Vagina (tissue), 2 donors: ENCODE data around the gene PPP1R3F.

Experiments used
- POLR2A ChIP-seq, 2 donors: fragments of 450-650 bp; IDR thresholded peaks; one replicate each; pipeline ENCODE4 v1.6.1; 2017; ENCODE audit warnings: antibody characterized with exemption in 2 of 2, mild to moderate bottlenecking in 2 of 2, moderate library complexity in 2 of 2
- TF ChIP-seq, protein P1 (sequence below), 3 experiments: fragments of 450-650 bp in 2 of 3; fragments of 200-600 bp in 1 of 3; sonication (generic) in 1 of 3; IDR thresholded peaks; one replicate each; pipeline ENCODE4 v1.5.1; 2017 to 2019; ENCODE audit warnings: antibody characterized with exemption in 3 of 3, mild to moderate bottlenecking in 2 of 3, moderate library complexity in 2 of 3

DNA sequence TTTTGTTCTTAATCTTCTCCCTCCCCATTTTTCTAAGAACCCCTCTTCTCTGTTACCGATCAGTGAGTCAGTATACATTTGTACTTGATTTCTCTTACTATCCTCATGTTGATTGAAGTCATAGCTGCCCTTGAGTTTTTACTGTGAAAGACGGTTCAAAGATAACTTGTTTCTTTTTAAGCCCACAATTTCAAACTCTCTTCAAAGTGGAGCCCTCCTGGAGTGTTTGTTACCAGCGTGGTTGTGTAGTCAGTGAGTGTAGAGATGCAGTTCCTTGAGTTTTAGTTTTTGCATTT lies 7.9 kb downstream of the PPP1R3F start:
- no peak for TF ChIP-seq POLR2A (IDR thresholded peaks at IDR 0.05)
- TF ChIP-seq, protein P1, sequence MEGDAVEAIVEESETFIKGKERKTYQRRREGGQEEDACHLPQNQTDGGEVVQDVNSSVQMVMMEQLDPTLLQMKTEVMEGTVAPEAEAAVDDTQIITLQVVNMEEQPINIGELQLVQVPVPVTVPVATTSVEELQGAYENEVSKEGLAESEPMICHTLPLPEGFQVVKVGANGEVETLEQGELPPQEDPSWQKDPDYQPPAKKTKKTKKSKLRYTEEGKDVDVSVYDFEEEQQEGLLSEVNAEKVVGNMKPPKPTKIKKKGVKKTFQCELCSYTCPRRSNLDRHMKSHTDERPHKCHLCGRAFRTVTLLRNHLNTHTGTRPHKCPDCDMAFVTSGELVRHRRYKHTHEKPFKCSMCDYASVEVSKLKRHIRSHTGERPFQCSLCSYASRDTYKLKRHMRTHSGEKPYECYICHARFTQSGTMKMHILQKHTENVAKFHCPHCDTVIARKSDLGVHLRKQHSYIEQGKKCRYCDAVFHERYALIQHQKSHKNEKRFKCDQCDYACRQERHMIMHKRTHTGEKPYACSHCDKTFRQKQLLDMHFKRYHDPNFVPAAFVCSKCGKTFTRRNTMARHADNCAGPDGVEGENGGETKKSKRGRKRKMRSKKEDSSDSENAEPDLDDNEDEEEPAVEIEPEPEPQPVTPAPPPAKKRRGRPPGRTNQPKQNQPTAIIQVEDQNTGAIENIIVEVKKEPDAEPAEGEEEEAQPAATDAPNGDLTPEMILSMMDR (IDR thresholded peaks at IDR 0.05), result no peak
